Fibroblast of mammary gland (primary cell): ENCODE data around the gene AFG1L.

Experiments
- DNase-seq: peaks from one replicate; pipeline ENCODE4 v3.0.0-alpha.2; 2010; ENCODE audit warnings: low read depth
- H3K4me3 ChIP-seq: 2 replicates; pipeline ENCODE4 v1.5.1; 2011; ENCODE audit warnings: low read depth, mild to moderate bottlenecking, low read length, moderate library complexity; ENCODE audit not compliant: control insufficient read depth
- TF ChIP-seq, protein P1 (sequence below): conservative IDR thresholded peaks from 2 replicates; pipeline ENCODE4 v1.5.1; 2011; ENCODE audit warnings: low read depth, low read length, inconsistent platforms; ENCODE audit not compliant: control insufficient read depth, insufficient read depth

The AFG1L gene

DNA sequence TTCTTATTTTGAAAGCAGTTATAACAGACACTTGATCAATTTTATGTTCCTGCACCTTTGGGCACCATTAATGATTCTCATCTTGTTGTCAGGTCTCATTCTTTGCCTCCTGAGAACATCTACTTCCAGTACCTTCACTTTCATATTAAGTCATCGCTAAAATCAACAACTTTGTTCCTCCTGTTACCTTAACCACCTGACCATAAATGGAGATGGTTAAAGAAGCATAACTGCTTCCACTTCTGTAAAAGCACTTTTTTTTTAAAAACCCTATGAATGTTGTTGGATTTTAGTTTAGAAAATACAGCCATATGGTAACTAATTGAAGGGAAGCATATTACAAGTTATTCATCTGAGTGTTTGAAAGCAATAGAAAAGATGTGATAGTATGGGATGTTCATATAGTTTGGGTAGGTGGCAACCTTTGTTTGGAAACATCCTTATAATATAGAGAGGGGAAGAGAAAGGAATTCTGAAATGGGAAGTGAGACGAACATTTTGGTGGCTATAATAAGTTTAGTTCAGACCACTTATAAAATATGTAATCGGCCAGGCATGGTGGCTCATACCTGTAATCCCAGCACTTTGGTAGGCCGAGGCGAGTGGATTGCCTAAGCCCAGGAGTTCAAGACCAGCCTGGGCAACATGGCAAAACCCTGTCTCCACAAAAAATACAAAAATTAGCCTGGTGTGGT is 53.9 kb downstream of the AFG1L start:
- no peak overlapping the region for H3K4me3 ChIP-seq
- no peak for DNase-seq
- TF ChIP-seq, protein P1, sequence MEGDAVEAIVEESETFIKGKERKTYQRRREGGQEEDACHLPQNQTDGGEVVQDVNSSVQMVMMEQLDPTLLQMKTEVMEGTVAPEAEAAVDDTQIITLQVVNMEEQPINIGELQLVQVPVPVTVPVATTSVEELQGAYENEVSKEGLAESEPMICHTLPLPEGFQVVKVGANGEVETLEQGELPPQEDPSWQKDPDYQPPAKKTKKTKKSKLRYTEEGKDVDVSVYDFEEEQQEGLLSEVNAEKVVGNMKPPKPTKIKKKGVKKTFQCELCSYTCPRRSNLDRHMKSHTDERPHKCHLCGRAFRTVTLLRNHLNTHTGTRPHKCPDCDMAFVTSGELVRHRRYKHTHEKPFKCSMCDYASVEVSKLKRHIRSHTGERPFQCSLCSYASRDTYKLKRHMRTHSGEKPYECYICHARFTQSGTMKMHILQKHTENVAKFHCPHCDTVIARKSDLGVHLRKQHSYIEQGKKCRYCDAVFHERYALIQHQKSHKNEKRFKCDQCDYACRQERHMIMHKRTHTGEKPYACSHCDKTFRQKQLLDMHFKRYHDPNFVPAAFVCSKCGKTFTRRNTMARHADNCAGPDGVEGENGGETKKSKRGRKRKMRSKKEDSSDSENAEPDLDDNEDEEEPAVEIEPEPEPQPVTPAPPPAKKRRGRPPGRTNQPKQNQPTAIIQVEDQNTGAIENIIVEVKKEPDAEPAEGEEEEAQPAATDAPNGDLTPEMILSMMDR = no peak

DNA sequence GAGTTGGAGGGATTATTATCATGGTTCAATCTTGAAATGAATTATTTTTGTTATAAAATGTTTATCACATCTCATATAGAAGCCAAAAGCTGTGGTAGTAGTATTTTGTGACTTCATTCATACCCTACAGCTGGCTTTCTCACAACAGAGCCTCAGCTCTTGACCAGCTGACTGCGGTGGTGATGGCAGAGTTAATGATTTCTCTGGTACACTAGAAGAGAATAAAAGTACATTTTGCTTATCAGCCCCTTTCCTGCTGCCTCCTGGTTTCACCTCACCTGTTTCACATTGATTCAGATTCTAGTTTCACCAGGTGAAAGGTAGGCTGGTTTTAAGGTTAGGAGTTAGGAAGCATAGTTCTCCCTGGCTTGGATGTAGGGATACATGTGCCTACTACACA is 55.7 kb downstream of the AFG1L start:
- TF ChIP-seq, protein P1 = no peak
- H3K4me3 ChIP-seq = no peak overlapping the region
- DNase-seq = no peak

DNA sequence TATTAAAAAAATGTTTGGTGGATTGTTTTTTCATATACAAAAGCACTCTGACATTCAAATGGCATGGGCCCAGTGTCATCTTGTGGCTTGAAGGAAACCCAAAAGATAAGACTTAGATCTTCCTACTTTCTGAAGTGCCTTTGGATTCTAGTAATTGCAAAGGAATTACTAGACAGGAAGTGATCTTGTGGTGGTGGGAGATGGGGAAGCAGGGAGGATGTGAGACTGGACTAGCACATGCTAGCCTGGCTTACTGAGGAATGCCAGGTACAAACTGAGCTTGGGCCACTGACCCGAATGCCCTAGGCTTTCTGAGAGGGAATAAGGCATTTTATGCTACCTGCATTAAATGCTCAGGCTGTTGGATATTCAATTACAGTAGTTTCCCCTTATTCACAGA is 59.0 kb downstream of the AFG1L start:
- H3K4me3 ChIP-seq = no peak overlapping the region
- TF ChIP-seq, protein P1 = no peak
- DNase-seq = no peak

DNA sequence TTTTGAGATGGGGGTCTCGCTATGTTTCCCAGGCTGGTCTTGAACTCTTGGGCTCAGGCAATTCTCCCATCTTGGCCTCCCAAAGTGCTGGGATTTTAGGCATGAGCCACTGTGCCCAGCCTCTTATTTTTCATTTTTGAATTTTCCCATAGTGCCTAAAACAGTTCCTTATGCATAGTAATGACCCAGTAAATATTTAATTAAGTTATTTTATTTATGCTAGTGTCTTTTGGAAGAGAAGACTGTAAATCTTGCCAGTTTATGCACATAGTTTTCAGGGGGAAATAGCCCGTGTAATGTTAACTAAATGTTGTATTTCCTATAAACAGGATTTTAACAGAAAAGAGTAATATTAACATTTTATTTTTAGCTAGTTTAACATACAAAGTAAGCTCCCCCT is 60.3 kb downstream of the AFG1L start:
- TF ChIP-seq, protein P1 = no peak
- no peak for DNase-seq
- no peak overlapping the region for H3K4me3 ChIP-seq

DNA sequence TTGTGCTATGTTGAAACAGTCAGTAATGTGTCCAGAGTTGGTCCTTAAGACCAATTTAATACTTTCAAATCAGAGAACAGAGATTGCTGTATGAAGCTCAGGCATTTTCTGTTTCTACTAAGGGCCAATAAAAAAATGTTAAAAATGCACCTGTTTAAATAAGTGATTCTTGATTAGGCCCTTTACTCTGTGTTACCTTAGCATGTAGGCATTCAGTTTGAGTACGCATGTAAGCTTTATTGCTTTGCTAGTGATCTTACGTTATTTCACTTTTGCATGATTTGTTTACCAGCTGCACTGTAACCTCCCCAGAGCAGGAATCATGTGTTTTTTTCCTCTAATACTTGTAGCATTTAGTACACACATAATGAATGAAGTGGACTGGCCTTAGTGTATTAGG is 61.0 kb downstream of the AFG1L start:
- TF ChIP-seq, protein P1 = no peak
- no peak overlapping the region for H3K4me3 ChIP-seq
- no peak for DNase-seq

DNA sequence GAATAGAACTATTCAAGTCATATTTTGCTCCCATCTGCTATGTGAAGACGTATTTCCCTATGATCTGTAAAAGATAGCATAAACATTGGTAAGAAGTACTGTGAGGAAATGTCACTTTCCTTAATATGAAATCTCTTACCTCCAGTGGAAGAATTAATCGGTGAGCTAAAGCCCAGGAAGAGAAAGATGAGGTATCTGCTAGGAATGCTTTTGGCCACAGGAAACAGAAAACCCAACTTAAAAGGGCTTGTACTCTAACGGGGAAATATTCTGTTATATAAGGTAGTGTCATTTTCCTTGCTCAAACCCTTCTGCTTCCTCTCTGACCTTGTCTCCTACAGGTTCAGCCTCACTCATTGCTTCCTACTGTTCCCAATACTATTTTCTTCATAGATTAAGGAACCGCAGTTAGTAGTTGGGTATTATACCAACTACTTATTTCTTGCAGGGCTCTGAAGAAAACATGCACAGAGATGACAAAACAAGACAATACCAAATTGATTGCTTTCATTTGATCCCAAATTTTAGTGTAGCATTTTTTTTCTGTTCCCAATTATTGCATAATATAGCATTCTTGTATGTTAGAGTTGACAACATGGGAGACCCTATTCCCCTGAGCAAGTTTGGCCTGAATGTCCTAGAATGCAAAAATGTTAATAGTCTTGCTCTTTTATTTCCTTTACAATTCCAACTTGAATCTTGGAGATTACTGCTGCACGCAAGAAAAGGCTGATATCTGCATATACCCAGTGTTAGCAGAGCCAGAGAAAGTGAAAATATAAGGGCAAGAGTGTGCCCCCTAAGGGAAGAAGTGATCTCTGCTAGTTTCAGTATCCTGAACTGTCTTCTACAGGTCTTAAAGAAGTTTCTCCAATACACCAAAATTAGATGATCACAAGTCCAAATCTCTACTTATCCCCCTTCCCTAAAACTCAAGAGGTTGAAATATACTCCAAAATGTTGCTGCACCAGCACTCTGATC is 65.3 kb downstream of the AFG1L start:
- H3K4me3 ChIP-seq = no peak overlapping the region
- peak; percentile 6 for DNase-seq
- TF ChIP-seq, protein P1 = peak; percentile 11
